ENCODE data around the gene USP54. TPM values are rescaled to one million over a fixed set of nuclear protein-coding genes. Genes with fewer than 3 reads are reported as not detected.

USP54 gene
- total and polyA plus RNA-seq, 2 of the 13 experiments (the other 11 are each of a cell fraction or from before 2014, with no cell fraction given) = 18.1 to 25.0 TPM

GRCh38 chr10:73591935-73592699 lies 975 bp upstream of the USP54 start (continued):
- TF ChIP-seq GATAD1 (CRISPR knock-in tag; IDR thresholded peaks at IDR 0.05) = 0 out of 2 replicates have a peak, but pooled peaks have one; percentile 29
- TF ChIP-seq YEATS2 (CRISPR knock-in tag; IDR thresholded peaks at IDR 0.05; ENCODE audit: borderline replicate concordance) = peak; percentile 49; the same call in 1 of the 2 replicates
- TF ChIP-seq ZNF614 (CRISPR knock-in tag; IDR thresholded peaks at IDR 0.05; ENCODE audit: borderline replicate concordance) = peak; percentile 71; the same call in 1 of the 2 replicates
- TF ChIP-seq ZFP36L1 (CRISPR knock-in tag; IDR thresholded peaks at IDR 0.05) = peak; percentile 81; the same call in 1 of the 2 replicates
- TF ChIP-seq GATAD2A (CRISPR knock-in tag; IDR thresholded peaks at IDR 0.05) = peak; percentile 83
- TF ChIP-seq NFYC (CRISPR knock-in tag; IDR thresholded peaks at IDR 0.05) = peak; percentile 25; the same call in 1 of the 2 replicates
- no peak for TF ChIP-seq ZNF264 (CRISPR knock-in tag; IDR thresholded peaks at IDR 0.05)
- no peak for TF ChIP-seq CREB1 (IDR thresholded peaks at IDR 0.05)
- TF ChIP-seq CREB1 (CRISPR knock-in tag; IDR thresholded peaks at IDR 0.05) = 0 out of 2 replicates have a peak, but pooled peaks have one; percentile 23
- peak; percentile 61; the same call in 1 of the 2 replicates for TF ChIP-seq ZSCAN9 (CRISPR knock-in tag; IDR thresholded peaks at IDR 0.05; ENCODE audit: borderline replicate concordance)
- TF ChIP-seq MAFG (CRISPR knock-in tag; IDR thresholded peaks at IDR 0.05) = no peak
- TF ChIP-seq TFE3 (CRISPR knock-in tag; IDR thresholded peaks at IDR 0.05) = peak; percentile 99
- no peak for TF ChIP-seq ZNF44 (CRISPR knock-in tag; IDR thresholded peaks at IDR 0.05)
- TF ChIP-seq KLF13 (CRISPR knock-in tag; IDR thresholded peaks at IDR 0.05) = no peak
- no peak for TF ChIP-seq ZNF724P (CRISPR knock-in tag; IDR thresholded peaks at IDR 0.05; ENCODE audit: borderline replicate concordance)
- no peak for TF ChIP-seq NR0B2 (CRISPR knock-in tag; IDR thresholded peaks at IDR 0.05)
- 0 out of 2 replicates have a peak, but pooled peaks have one; percentile 20 for TF ChIP-seq HMG20B (CRISPR knock-in tag; conservative IDR thresholded peaks at IDR 0.05)
- TF ChIP-seq ZSCAN21 (CRISPR knock-in tag; IDR thresholded peaks at IDR 0.05; ENCODE audit: borderline replicate concordance) = no peak
- peak; percentile 78 for TF ChIP-seq TEF (CRISPR knock-in tag; IDR thresholded peaks at IDR 0.05)
- TF ChIP-seq HNF4G (IDR thresholded peaks at IDR 0.05; ENCODE audit: borderline replicate concordance, low read depth, low read length) = peak; percentile 67; the same call in 1 of the 2 replicates
- no peak for TF ChIP-seq HNF4G (CRISPR knock-in tag; IDR thresholded peaks at IDR 0.05; ENCODE audit: borderline replicate concordance, low read depth)
- TF ChIP-seq XRCC5 (optimal IDR thresholded peaks at IDR 0.05; ENCODE audit: low read length) = peak; percentile 36
- TF ChIP-seq EP300 (IDR thresholded peaks at IDR 0.05; ENCODE audit: low read depth in 2 of 2, low read length in 2 of 2) = peak in 1 of 2 experiments; percentile 84; a peak in 2 of 4 replicates
- TF ChIP-seq EP300 (CRISPR knock-in tag; IDR thresholded peaks at IDR 0.05; ENCODE audit: borderline replicate concordance) = peak; percentile 49; the same call in 1 of the 2 replicates
- TF ChIP-seq HNF1B (CRISPR knock-in tag; IDR thresholded peaks at IDR 0.05) = no peak
- peak; percentile 75 for TF ChIP-seq ELF3 (CRISPR knock-in tag; IDR thresholded peaks at IDR 0.05)
- TF ChIP-seq CREBL2 (CRISPR knock-in tag; IDR thresholded peaks at IDR 0.05; ENCODE audit: borderline replicate concordance) = no peak
